Ovary (tissue), 9 donors: ENCODE data around the gene EVA1A. TPM values are rescaled to one million over a fixed set of nuclear protein-coding genes. Genes with fewer than 3 reads are reported as not detected.

Experiments
- DNase-seq, 5 donors: peaks; one replicate each; pipeline ENCODE4 v3.0.0-alpha.2; 2019 to 2020
- H3K27ac ChIP-seq, 2 donors: fragments of 200-600 bp; one replicate each; pipeline versions ENCODE4 v1.5.1 to v1.8.0; 2019 to 2022
- H3K27me3 ChIP-seq: fragments of 200-600 bp; one replicate; pipeline ENCODE4 v1.8.0; 2022
- H3K36me3 ChIP-seq: fragments of 200-600 bp; sonication (generic); one replicate; pipeline ENCODE4 v1.5.1; 2019
- H3K4me1 ChIP-seq: one replicate; pipeline ENCODE4 v1.8.1; 2013; ENCODE audit warnings: mild to moderate bottlenecking, moderate library complexity; ENCODE audit not compliant: insufficient read depth
- H3K4me3 ChIP-seq: fragments of 200-600 bp; sonication (generic); one replicate; pipeline ENCODE4 v1.5.1; 2017
- H3K9me3 ChIP-seq, 2 donors: fragments of 200-600 bp in 1 of 2; sonication (generic) in 1 of 2; one replicate each; pipeline versions ENCODE4 v1.5.1 to v1.8.1; 2013 to 2019; ENCODE audit warnings: mild to moderate bottlenecking in 1 of 2, moderate library complexity in 1 of 2
- CTCF ChIP-seq, 3 donors: fragments of 450-650 bp in 2 of 3; fragments of 200-600 bp in 1 of 3; IDR thresholded peaks; one replicate each; pipeline versions ENCODE4 v1.5.1 to v1.8.0; 2016 to 2022; ENCODE audit warnings: antibody characterized with exemption in 3 of 3, mild to moderate bottlenecking in 1 of 3
- EP300 ChIP-seq: sonication (generic); formaldehyde crosslinking; IDR thresholded peaks from one replicate; pipeline ENCODE4 v1.6.1; 2017; ENCODE audit warnings: antibody characterized with exemption
- POLR2A ChIP-seq: fragments of 450-650 bp; IDR thresholded peaks from one replicate; pipeline ENCODE4 v1.6.1; 2017; ENCODE audit warnings: antibody characterized with exemption, mild to moderate bottlenecking, moderate library complexity
- WGBS, 3 donors: extraction: QIAGEN DNeasy Blood & Tissue Kit in 1 of 3; methylation state at CpG; one replicate each; pipeline versions ENCODE4 v1.1.5 to v1.1.7; 2013 to 2017; 5-methylcytosine and 5-hydroxymethylcytosine counted together
- intact Hi-C, 4 donors: fragments of 100-400 bp; cut with DNase I; formaldehyde crosslinking; loops; one replicate each; pipeline versions ENCODE4 v1.11.0 to v1.15.1; 2022 to 2023
- polyA plus RNA-seq, 2 donors: library from polyadenylated mRNA; stranded (reverse); fragments of 200-250 nt in 1 of 2; fragments of 350-450 nt in 1 of 2; fragmentation: Illumina TruSeq in 1 of 2; extraction: RNeasy Lipid Tissue Mini Kit (QIAGEN cat#74804) in 1 of 2; gene quantifications; one replicate each; pipeline ENCODE4 v1.2.3, GENCODE V29; 2013 to 2014
- total RNA-seq, 7 donors: library from RNA; depleted of rRNA in 2 of 7; stranded (reverse); fragments of >200 nt in 2 of 7; fragmentation: NEBNext Ultra II Directional in 3 of 7; extraction: Animal tissue kit (Norgen Biotek cat#: 25700) in 3 of 7; gene quantifications; one replicate each; pipeline versions ENCODE4 v1.1.0 to v1.2.4, GENCODE V29; 2016 to 2023
- donor health status: DM: no; HTN: no; CAD: no; lungs with moderate emphysema.
- donor health status: DM: no; HTN: no; CAD: no.
- donor health status: Bipolar disorder and iron deficiency.
- donor health status: DM: yes; HTN: yes; CAD: no.
- donor health status: DM: no; HTN: no; CAD: no.
- donor health status: DM: yes; HTN: yes; CAD: no.

Gene EVA1A
- total and polyA plus RNA-seq, 9 donors, result 0.62 to 12.2 (median 1.4) TPM

GRCh38 chr2:75497256-75497655, 63.5 kb downstream of the EVA1A start:
- WGBS, 3 donors, result 72 to 79% (median 75%) methylated on average over 5 of the region's 5 CpGs
- no peak for TF ChIP-seq POLR2A
- no peak for TF ChIP-seq CTCF (IDR thresholded peaks at IDR 0.05)
- TF ChIP-seq EP300, result no peak
- no peak for DNase-seq

GRCh38 chr2:75495862-75496261, 64.9 kb downstream of the EVA1A start:
- TF ChIP-seq CTCF (IDR thresholded peaks at IDR 0.05) (no peak), EP300 (no peak), POLR2A (no peak)
- Histone ChIP-seq H3K4me3 (no peak overlapping the region), H3K9me3 (no peaks in the 10 kb centered on the region), H3K4me1 (no peaks in the 10 kb centered on the region), H3K27me3 (no peaks in the 10 kb centered on the region), H3K36me3 (no peaks in the 10 kb centered on the region), H3K27ac (no peak overlapping the region)
- 51 to 54% (median 52%) methylated on average over 2 of the region's 2 CpGs for WGBS, 3 donors
- intact Hi-C loops, result no loop called here
- DNase-seq, result no peak

More at GRCh38 chr2:75497256-75497655, 63.5 kb downstream of the EVA1A start:
- H3K36me3 ChIP-seq, result no peaks in the 10 kb centered on the region
- intact Hi-C loops, result no loop called here
- no peak overlapping the region for H3K4me3 ChIP-seq
- H3K4me1 ChIP-seq, result no peaks in the 10 kb centered on the region
- no peaks in the 10 kb centered on the region for H3K9me3 ChIP-seq
- no peaks in the 10 kb centered on the region for H3K27me3 ChIP-seq
- H3K27ac ChIP-seq, result no peak overlapping the region

- TF ChIP-seq EP300 (no peak), POLR2A (no peak), CTCF (IDR thresholded peaks at IDR 0.05) (no peak)
- Histone ChIP-seq H3K27me3 (no peaks in the 10 kb centered on the region), H3K9me3 (no peaks in the 10 kb centered on the region), H3K36me3 (no peaks in the 10 kb centered on the region), H3K4me3 (no peak overlapping the region), H3K4me1 (no peaks in the 10 kb centered on the region), H3K27ac (no peak overlapping the region)
- no peak for DNase-seq
- intact Hi-C loops, result no loop called here
- 93 to 97% (median 95%) methylated on average over 6 of the region's 6 CpGs for WGBS, 3 donors
Observed at GRCh38 chr2:75494137-75494769, 66.5 kb downstream of the EVA1A start.

GRCh38 chr2:75493230-75493629, 67.5 kb downstream of the EVA1A start:
- WGBS, 3 donors, result 89 to 92% (median 90%) methylated on average over 25 of the region's 25 CpGs
- H3K36me3 ChIP-seq, result no peaks in the 10 kb centered on the region
- intact Hi-C loops, result no loop called here
- no peaks in the 10 kb centered on the region for H3K9me3 ChIP-seq
- no peak for DNase-seq
- H3K4me3 ChIP-seq, result no peak overlapping the region
- H3K4me1 ChIP-seq, result no peaks in the 10 kb centered on the region
- H3K27me3 ChIP-seq, result no peaks in the 10 kb centered on the region
- TF ChIP-seq POLR2A (no peak), CTCF (IDR thresholded peaks at IDR 0.05) (no peak), EP300 (no peak)
- H3K27ac ChIP-seq, result no peak overlapping the region
